ENCODE results near the gene RNF212B. TPM values are rescaled to one million over a fixed set of nuclear protein-coding genes. Genes with fewer than 3 reads are reported as not detected.
"Not testable (repeated sequence)": the region's sequence is repeated elsewhere in the genome, so short reads cannot be mapped to it uniquely, and the experiment has no call there.

RNF212B gene
- total RNA-seq, 4 donors from 2014 or later: 0.33 TPM; not detected in 3

DNA sequence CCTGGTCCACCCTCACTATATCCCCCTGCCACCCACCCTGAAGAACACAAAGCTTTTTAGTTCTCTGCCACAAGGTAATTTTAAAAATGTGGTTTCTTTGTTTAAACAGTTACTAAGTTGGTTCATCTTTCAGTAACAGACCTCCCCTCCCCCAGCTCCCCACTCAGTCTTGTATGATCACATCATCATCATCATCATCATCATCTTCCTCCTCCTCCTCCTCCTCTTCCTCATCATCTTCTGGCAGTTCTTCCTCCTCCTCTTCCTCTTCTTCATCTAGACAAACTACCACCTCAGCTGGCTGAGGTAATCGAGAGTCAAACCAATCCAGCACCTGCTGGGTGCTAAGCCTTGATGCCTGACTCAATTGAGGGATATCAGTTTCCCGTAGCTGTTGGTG is 37.7 kb downstream of the RNF212B start:
- Histone ChIP-seq H3K4me1 (peaks cover 0 to 4% (median 0%) of the 10 kb centered on the region in 4 donors), H3K4me3 (no peak overlapping the region), H3K36me3 (peaks cover 6 to 17% (median 16%) of the 10 kb centered on the region in 4 donors), H3K9me3 (no peaks in the 10 kb centered on the region), H3K27me3 (no peaks in the 10 kb centered on the region), H3K27ac (replicated peaks in 1 of 4) (no peak overlapping the region)
- intact Hi-C loops (cut with DNase I): no loop called here
- TF ChIP-seq EP300 (IDR thresholded peaks at IDR 0.05): no peak
- TF ChIP-seq, protein P1, sequence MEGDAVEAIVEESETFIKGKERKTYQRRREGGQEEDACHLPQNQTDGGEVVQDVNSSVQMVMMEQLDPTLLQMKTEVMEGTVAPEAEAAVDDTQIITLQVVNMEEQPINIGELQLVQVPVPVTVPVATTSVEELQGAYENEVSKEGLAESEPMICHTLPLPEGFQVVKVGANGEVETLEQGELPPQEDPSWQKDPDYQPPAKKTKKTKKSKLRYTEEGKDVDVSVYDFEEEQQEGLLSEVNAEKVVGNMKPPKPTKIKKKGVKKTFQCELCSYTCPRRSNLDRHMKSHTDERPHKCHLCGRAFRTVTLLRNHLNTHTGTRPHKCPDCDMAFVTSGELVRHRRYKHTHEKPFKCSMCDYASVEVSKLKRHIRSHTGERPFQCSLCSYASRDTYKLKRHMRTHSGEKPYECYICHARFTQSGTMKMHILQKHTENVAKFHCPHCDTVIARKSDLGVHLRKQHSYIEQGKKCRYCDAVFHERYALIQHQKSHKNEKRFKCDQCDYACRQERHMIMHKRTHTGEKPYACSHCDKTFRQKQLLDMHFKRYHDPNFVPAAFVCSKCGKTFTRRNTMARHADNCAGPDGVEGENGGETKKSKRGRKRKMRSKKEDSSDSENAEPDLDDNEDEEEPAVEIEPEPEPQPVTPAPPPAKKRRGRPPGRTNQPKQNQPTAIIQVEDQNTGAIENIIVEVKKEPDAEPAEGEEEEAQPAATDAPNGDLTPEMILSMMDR (IDR thresholded peaks at IDR 0.05): no peak
- TF ChIP-seq POLR2A (IDR thresholded peaks at IDR 0.05; ENCODE audit: low read depth): no peak
- TF ChIP-seq POLR2AphosphoS5 (IDR thresholded peaks at IDR 0.05): no peak
- WGBS: 85% methylated on average over 2 of the region's 2 CpGs
- DNase-seq (ENCODE audit: extremely low spot score): no peak

DNA sequence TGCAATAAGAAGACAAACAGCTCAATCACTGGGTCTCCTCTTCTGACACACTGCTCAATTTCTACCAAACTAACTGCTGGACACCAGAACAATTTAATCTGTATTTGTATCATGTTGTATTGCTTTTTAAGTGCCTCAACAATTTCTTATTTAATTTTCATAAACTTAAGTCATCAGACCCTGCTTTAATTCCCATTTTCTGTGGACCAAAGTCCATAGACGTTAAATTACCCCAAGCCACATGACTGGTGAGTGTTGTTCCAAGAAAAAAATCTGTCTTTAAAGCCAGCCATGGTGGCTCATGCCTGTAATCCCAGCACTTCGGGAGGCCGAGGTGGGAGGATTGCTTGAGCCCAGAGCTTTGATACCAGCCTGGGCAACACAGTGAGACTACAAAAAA is 39.5 kb downstream of the RNF212B start:
- Histone ChIP-seq H3K36me3 (peaks cover 6 to 17% (median 16%) of the 10 kb centered on the region in 4 donors), H3K27ac (replicated peaks in 1 of 4) (no peak overlapping the region), H3K9me3 (no peaks in the 10 kb centered on the region), H3K27me3 (no peaks in the 10 kb centered on the region), H3K4me1 (peaks cover 0 to 4% (median 0%) of the 10 kb centered on the region in 4 donors), H3K4me3 (no peak overlapping the region)
- intact Hi-C loops (cut with DNase I): no loop called here
- 90% methylated on average over 3 of the region's 3 CpGs for WGBS
- DNase-seq (ENCODE audit: extremely low spot score): no peak
- no peak for TF ChIP-seq POLR2A (IDR thresholded peaks at IDR 0.05; ENCODE audit: low read depth)
- TF ChIP-seq POLR2AphosphoS5 (IDR thresholded peaks at IDR 0.05): no peak
- TF ChIP-seq EP300 (IDR thresholded peaks at IDR 0.05): no peak
- TF ChIP-seq, protein P1 (IDR thresholded peaks at IDR 0.05): no peak

DNA sequence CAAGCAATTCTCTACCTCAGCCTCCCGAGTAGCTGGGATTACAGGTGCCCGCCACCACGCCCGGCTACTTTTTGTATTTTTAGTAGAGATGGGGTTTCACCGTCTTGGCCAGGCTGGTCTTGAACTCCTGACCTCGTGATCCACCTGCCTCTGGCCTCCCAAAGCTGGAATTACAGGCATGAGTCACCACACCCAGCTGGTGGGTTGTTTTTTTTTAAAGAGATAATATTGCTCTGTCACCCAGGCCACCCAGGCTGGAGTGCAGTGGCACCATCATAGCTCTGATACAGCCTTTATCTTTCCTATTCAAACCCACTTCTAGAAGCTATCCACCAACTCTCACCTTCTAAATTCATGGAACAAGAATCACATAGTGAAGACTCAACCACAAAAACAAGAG is 40.2 kb downstream of the RNF212B start:
- 94% methylated on average over 6 of the region's 6 CpGs for WGBS
- H3K4me3 ChIP-seq; H3K4me1 ChIP-seq; intact Hi-C loops (cut with DNase I); H3K27me3 ChIP-seq; DNase-seq (ENCODE audit: extremely low spot score); H3K27ac ChIP-seq (replicated peaks in 1 of 4); H3K9me3 ChIP-seq: not testable (repeated sequence)
- peaks cover 6 to 17% (median 16%) of the 10 kb centered on the region in 4 donors for H3K36me3 ChIP-seq

DNA sequence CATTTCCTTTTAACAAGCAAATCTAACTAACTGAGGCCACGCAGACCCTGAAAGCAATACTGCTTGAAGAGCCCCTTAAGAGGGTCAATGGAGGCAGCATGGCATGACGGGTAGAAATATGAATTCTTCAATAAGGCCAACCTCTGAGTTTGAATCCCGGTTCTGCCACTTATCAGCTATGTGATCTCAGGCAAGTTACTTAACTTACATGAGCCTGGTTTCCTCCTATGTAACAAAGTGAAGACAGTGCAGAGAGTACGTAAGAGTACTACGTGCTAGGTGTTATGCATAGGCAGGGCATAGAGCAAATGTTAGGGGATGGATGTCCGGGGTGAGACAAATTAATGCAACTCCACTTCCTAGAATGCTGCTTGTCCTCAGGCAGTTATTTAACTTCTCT is 43.5 kb downstream of the RNF212B start:
- peaks cover 14 to 25% (median 19%) of the 10 kb centered on the region in 4 donors for H3K4me1 ChIP-seq
- no peak for TF ChIP-seq POLR2A (IDR thresholded peaks at IDR 0.05; ENCODE audit: low read depth)
- no peak for TF ChIP-seq EP300 (IDR thresholded peaks at IDR 0.05)
- TF ChIP-seq, protein P1 (IDR thresholded peaks at IDR 0.05): no peak
- no peak for TF ChIP-seq POLR2AphosphoS5 (IDR thresholded peaks at IDR 0.05)
- intact Hi-C loops (cut with DNase I): no loop called here
- 86% methylated on average over 6 of the region's 6 CpGs for WGBS
- no peak for DNase-seq (ENCODE audit: extremely low spot score)
- H3K27ac ChIP-seq (replicated peaks in 1 of 4): no peak overlapping the region
- no peak overlapping the region for H3K4me3 ChIP-seq
- H3K36me3 ChIP-seq: peaks cover 0 to 10% (median 7%) of the 10 kb centered on the region in 4 donors
- no peaks in the 10 kb centered on the region for H3K27me3 ChIP-seq
- no peaks in the 10 kb centered on the region for H3K9me3 ChIP-seq

DNA sequence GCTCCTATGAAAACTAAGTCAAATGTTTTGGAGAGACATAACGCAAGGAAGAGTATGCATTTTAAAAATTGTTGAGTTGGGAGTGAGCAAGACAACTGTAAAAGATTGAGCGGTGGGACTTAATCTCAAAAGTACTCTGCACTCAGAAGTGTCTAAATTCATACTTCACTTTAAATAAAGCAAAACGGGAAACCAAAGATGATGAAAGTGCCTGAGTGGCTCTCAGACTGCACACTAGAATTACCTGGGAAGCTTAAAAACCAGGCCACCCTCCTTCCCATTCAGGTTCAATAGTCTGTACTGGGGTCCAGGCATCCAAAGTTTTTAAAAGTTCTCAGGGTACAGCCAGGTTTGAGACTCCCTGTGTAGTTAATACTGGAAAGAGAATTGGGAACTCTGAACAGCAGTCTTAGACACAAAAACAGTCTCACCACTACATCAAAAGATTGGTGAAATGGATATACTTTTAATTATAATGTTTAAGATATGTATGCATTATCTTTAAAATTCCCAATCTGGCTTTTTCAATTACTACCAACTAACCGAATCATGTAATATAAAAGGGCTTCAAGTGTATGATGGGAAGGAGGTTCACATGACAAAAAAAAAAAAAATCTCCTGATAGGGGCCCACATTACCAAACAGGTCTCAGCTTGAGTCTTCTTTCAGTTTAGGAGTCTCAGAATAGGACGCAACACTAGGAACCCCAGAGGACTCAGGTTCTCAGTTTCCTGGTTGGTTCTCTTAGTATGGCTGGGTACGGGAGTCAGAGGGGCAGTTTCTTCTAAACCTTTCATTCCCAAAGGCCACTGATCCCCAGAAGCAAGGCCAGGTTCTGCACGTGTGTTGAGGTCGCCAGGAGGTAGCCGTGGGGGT is 47.2 kb downstream of the RNF212B start:
- peak overlapping the region; percentile 71 to 99 (median 86) for H3K4me3 ChIP-seq
- 26% methylated on average over 9 of the region's 9 CpGs for WGBS
- peak overlapping the region; percentile 91 to 99 (median 94) for H3K27ac ChIP-seq (replicated peaks in 1 of 4)
- no peaks in the 10 kb centered on the region for H3K36me3 ChIP-seq
- no peaks in the 10 kb centered on the region for H3K27me3 ChIP-seq
- H3K9me3 ChIP-seq: no peaks in the 10 kb centered on the region
- no peak for TF ChIP-seq POLR2A (IDR thresholded peaks at IDR 0.05; ENCODE audit: low read depth)
- TF ChIP-seq POLR2AphosphoS5 (IDR thresholded peaks at IDR 0.05): peak in 1 of 2 donors; percentile 4
- H3K4me1 ChIP-seq: peaks cover 22 to 32% (median 28%) of the 10 kb centered on the region in 4 donors
- intact Hi-C loops (cut with DNase I): no loop called here
- DNase-seq (ENCODE audit: extremely low spot score): no peak

Measured in esophagus muscularis mucosa (tissue), 4 donors.